A673 (cell line): Measurements from ENCODE around the gene ANK3. TPM values are rescaled to one million over a fixed set of nuclear protein-coding genes. Genes with fewer than 3 reads are reported as not detected.
A peak's percentile ranks its signal among the peaks of the same experiment; 100 is the strongest.

Experiments used
- BruUV-seq: library from RNA; stranded (reverse); fragments of 400-500 nt; replicated peaks from 2 replicates; lab custom pipeline; 2021; lab: Mats Ljungman, UMichigan
- CTCF ChIA-PET: fragments of 300-600 bp; sonication (Branson Sonifier 250); formaldehyde crosslinking; loops from one replicate; lab custom pipeline; 2022; ENCODE audit warnings: antibody characterized with exemption; lab: Charles Lee
- POLR2A ChIA-PET: fragments of 300-600 bp; sonication (Branson Sonifier 250); formaldehyde crosslinking; loops from one replicate; lab custom pipeline; 2022; ENCODE audit warnings: antibody characterized with exemption; ENCODE audit not compliant: low non-redundant PET; lab: Charles Lee
- DNase-seq: peaks from one replicate; pipeline ENCODE4 v3.0.0-alpha.2; 2015; ENCODE audit warnings: low spot score
- H3K27ac ChIP-seq: fragments of 200-600 bp; sonication (generic); 2 replicates; pipeline ENCODE4 v1.5.1; 2016; ENCODE audit warnings: mixed run types, low read depth, mild to moderate bottlenecking, mixed read lengths, antibody characterized with exemption, low read length; ENCODE audit not compliant: poor library complexity, severe bottlenecking
- H3K27me3 ChIP-seq: fragments of 200-600 bp; sonication (generic); replicated peaks from 2 replicates; pipeline ENCODE4 v1.6.1; 2017; ENCODE audit warnings: mixed run types, low read depth, mild to moderate bottlenecking, mixed read lengths, antibody characterized with exemption, low read length; ENCODE audit not compliant: insufficient read depth, poor library complexity
- H3K36me3 ChIP-seq: fragments of 200-600 bp; sonication (generic); 2 replicates; pipeline ENCODE4 v1.6.1; 2016; ENCODE audit warnings: mixed run types, mild to moderate bottlenecking, mixed read lengths, antibody characterized with exemption, low read length; ENCODE audit not compliant: insufficient read depth, poor library complexity, severe bottlenecking
- H3K4me1 ChIP-seq: fragments of 200-600 bp; sonication (generic); 2 replicates; pipeline ENCODE4 v1.6.1; 2017; ENCODE audit warnings: mixed run types, mild to moderate bottlenecking, mixed read lengths, antibody characterized with exemption, low read length; ENCODE audit not compliant: insufficient read depth, poor library complexity, severe bottlenecking
- H3K4me3 ChIP-seq: fragments of 200-600 bp; sonication (generic); 2 replicates; pipeline ENCODE4 v1.5.1; 2016; ENCODE audit warnings: low read depth, mixed run types, mild to moderate bottlenecking, mixed read lengths, low read length; ENCODE audit not compliant: poor library complexity, severe bottlenecking
- H3K9me3 ChIP-seq: fragments of 200-600 bp; sonication (generic); 2 replicates; pipeline ENCODE4 v1.6.1; 2016; ENCODE audit warnings: mixed run types, low read depth, mild to moderate bottlenecking, mixed read lengths, antibody characterized with exemption, low read length; ENCODE audit not compliant: poor library complexity, severe bottlenecking
- CTCF ChIP-seq: fragments of 300-800, 200-600 bp; sonication (generic); conservative IDR thresholded peaks from 2 replicates; pipeline ENCODE4 v1.5.1; 2017; ENCODE audit warnings: low read depth, mild to moderate bottlenecking, antibody characterized with exemption, low read length, moderate library complexity, mixed read lengths
- EZH2 ChIP-seq: fragments of 200-600 bp; sonication (generic); IDR thresholded peaks from 2 replicates; pipeline ENCODE4 v1.6.1; 2017; ENCODE audit warnings: borderline replicate concordance, low read depth, mild to moderate bottlenecking, mixed read lengths, antibody characterized with exemption, low read length; ENCODE audit not compliant: poor library complexity, severe bottlenecking
- intact Hi-C: fragments of 100-400 bp; cut with micrococcal nuclease; formaldehyde crosslinking; loops from one replicate; pipeline ENCODE4 v1.10.0; 2022; ENCODE audit not compliant: unreplicated experiment
- total RNA-seq: library from RNA; stranded (reverse); gene quantifications from 2 replicates; pipeline ENCODE4 v1.2.3, GENCODE V29; 2021

ANK3 gene
- total RNA-seq, 1 experiment from 2014 or later, result 13.5 TPM

- Histone ChIP-seq H3K27ac (no peak overlapping the region), H3K9me3 (no peaks in the 10 kb centered on the region), H3K4me3 (no peak overlapping the region), H3K36me3 (no peaks in the 10 kb centered on the region), H3K4me1 (no peaks in the 10 kb centered on the region), H3K27me3 (no peaks in the 10 kb centered on the region)
- ChIA-PET POLR2A (no interaction called here), CTCF (interaction anchor here (0.5 to 0.6 kb wide), 2 partner anchors 19 to 131 kb away, joined by 5 read pairs; no protein-coding TSS in a partner anchor)
- BruUV-seq, result no TSS peak
- no peak for DNase-seq
- TF ChIP-seq CTCF, result no peak
- no peak for TF ChIP-seq EZH2
- intact Hi-C loops, result loop anchor here (10.0 kb wide), 1 partner anchor 204 kb away; no protein-coding TSS in a partner anchor
Measured at GRCh38 chr10:60230892-60231291, 158.8 kb downstream of the ANK3 start.

- CTCF ChIA-PET, result no interaction called here
- BruUV-seq, result no TSS peak
- POLR2A ChIA-PET, result no interaction called here
- TF ChIP-seq EZH2 (no peak), CTCF (no peak)
- Histone ChIP-seq H3K4me1 (no peaks in the 10 kb centered on the region), H3K9me3 (no peaks in the 10 kb centered on the region), H3K27ac (no peak overlapping the region), H3K36me3 (no peaks in the 10 kb centered on the region), H3K27me3 (no peaks in the 10 kb centered on the region), H3K4me3 (no peak overlapping the region)
- DNase-seq, result peak; percentile 34
- intact Hi-C loops, result no loop called here
Measured at GRCh38 chr10:60224066-60224705, 165.5 kb downstream of the ANK3 start.

- ChIA-PET CTCF (no interaction called here), POLR2A (no interaction called here)
- H3K36me3 ChIP-seq, result no peaks in the 10 kb centered on the region
- DNase-seq, result no peak
- no peak overlapping the region for H3K27ac ChIP-seq
- BruUV-seq, result no TSS peak
- intact Hi-C loops, result no loop called here
- TF ChIP-seq EZH2 (no peak), CTCF (no peak)
- H3K9me3 ChIP-seq, result no peaks in the 10 kb centered on the region
- H3K4me1 ChIP-seq, result no peaks in the 10 kb centered on the region
- H3K4me3 ChIP-seq, result no peak overlapping the region
- H3K27me3 ChIP-seq, result no peaks in the 10 kb centered on the region
Measured at GRCh38 chr10:60222047-60222446, 167.6 kb downstream of the ANK3 start.
